ENCODE measurements around the gene HOXB1.
"Not testable (repeated sequence)": the region's sequence is repeated elsewhere in the genome, so short reads cannot be mapped to it uniquely, and the experiment has no call there.

Gene HOXB1

DNA sequence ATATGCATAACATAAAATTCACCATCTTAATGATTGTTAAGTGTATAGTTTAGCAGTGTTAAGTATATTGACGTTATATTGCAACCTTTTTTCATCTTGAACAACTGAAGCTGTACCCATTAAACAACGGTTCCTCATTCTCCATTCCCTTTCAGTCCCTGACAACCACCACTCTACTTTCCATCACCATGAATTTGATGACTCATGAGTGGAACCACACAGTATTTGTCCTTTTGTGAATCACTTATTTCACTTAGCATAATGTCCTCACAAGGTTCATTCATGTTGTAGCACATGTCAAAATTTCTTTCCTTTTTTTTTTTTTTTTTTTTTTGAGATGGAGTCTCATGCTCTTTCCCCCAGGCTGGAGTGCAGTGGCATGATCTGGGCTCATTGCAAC, 46.0 kb downstream of the HOXB1 start:
- ChIA-PET POLR2A (no interaction called here), CTCF (no interaction called here)
- no peak for DNase-seq (ENCODE audit: extremely low spot score)
- TF ChIP-seq ARNT (IDR thresholded peaks at IDR 0.05): no peak
- peak; percentile 59 for TF ChIP-seq ZNF384 (IDR thresholded peaks at IDR 0.05)

DNA sequence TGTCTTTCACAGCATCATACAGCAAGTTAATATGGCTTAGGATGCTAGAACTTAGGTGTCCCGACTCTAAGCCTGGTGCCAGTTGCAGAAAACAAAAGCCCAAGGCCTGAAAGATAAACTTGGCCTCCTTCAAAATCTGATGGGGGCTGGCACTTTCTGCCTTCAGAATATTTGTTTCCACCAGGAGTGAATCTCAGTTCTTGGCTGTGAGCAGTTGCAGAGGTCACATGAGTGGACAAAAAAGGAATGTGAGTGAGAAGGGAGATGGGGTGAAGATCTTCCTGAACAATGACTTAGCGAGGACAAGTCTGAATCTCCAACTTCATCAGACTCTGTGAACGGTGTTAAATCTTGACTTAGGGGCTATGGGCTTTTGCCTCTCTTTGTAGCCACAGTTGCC, 46.6 kb downstream of the HOXB1 start:
- ChIA-PET CTCF (no interaction called here), POLR2A (no interaction called here)
- TF ChIP-seq PKNOX1 (IDR thresholded peaks at IDR 0.05) (no peak), HDGF (IDR thresholded peaks at IDR 0.05; ENCODE audit: borderline replicate concordance) (no peak), CTBP1 (IDR thresholded peaks at IDR 0.05; ENCODE audit: borderline replicate concordance) (no peak), SUZ12 (IDR thresholded peaks at IDR 0.05) (no peak), LEF1 (IDR thresholded peaks at IDR 0.05; ENCODE audit: borderline replicate concordance) (no peak), ELF4 (IDR thresholded peaks at IDR 0.05) (no peak), FOXM1 (IDR thresholded peaks at IDR 0.05; ENCODE audit: borderline replicate concordance) (no peak), L3MBTL2 (conservative IDR thresholded peaks at IDR 0.05) (no peak), FOXA1 (IDR thresholded peaks at IDR 0.05) (no peak)
- no peak for DNase-seq (ENCODE audit: extremely low spot score)

DNA sequence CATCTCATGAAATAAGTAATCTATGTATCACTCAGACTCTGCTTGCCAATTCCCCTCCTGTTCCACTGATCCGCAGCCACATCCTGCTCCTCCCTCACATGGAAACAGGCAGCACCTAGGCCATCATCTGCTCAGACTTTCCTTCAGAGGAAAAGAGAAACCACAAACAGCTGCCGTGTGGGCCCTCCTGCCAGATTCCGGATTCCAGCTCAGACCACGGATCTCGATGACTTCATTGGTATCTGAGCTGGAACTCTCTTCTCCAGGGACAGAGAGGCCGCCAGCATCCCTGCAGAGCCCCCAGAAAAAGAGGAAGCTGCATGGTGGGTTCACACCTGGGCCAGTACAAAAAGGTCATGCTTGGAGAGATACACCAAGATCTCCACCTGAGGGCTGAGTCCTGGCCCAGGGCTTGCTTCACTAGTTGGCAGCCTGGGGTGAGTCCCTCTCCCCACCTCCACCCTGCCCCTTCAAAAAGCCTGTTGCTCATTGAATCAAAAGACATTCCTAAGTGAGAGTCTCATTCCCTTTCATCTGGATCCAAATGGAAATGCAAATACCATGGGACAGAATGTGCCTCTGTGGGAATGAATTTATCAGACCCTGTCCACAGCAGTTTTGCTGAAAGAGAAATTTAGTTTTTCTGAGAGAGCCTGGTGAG, 47.2 kb downstream of the HOXB1 start:
- CTCF ChIA-PET: interaction anchor here (1.1 kb wide), 1 partner anchor 79 kb away, joined by 3 read pairs; no protein-coding TSS in a partner anchor
- POLR2A ChIA-PET: no interaction called here
- no peak for DNase-seq (ENCODE audit: extremely low spot score)

GRCh38 chr17:48483004-48483403, 47.8 kb downstream of the HOXB1 start:
- ChIA-PET POLR2A (no interaction called here), CTCF (interaction anchor here (1.1 kb wide), 1 partner anchor 80 kb away, joined by 3 read pairs; no protein-coding TSS in a partner anchor)
- no peak for TF ChIP-seq FOXK2 (IDR thresholded peaks at IDR 0.05)
- TF ChIP-seq FOXM1 (IDR thresholded peaks at IDR 0.05; ENCODE audit: borderline replicate concordance): no peak
- no peak for TF ChIP-seq BHLHE40 (IDR thresholded peaks at IDR 0.05; ENCODE audit: borderline replicate concordance)
- TF ChIP-seq SP1 (IDR thresholded peaks at IDR 0.05): no peak
- TF ChIP-seq ELF4 (IDR thresholded peaks at IDR 0.05): no peak
- no peak for TF ChIP-seq L3MBTL2 (conservative IDR thresholded peaks at IDR 0.05)
- no peak for TF ChIP-seq LEF1 (IDR thresholded peaks at IDR 0.05; ENCODE audit: borderline replicate concordance)
- no peak for TF ChIP-seq NFRKB (IDR thresholded peaks at IDR 0.05)
- TF ChIP-seq FOXA1 (IDR thresholded peaks at IDR 0.05): no peak
- TF ChIP-seq HDGF (IDR thresholded peaks at IDR 0.05; ENCODE audit: borderline replicate concordance): no peak
- no peak for TF ChIP-seq TARDBP (IDR thresholded peaks at IDR 0.05)
- TF ChIP-seq CTBP1 (IDR thresholded peaks at IDR 0.05; ENCODE audit: borderline replicate concordance): no peak
- TF ChIP-seq SUZ12 (IDR thresholded peaks at IDR 0.05): no peak
- TF ChIP-seq ARNT (IDR thresholded peaks at IDR 0.05): no peak
- TF ChIP-seq PKNOX1 (IDR thresholded peaks at IDR 0.05): no peak
- no peak for TF ChIP-seq ZNF384 (IDR thresholded peaks at IDR 0.05)
- DNase-seq (ENCODE audit: extremely low spot score): no peak

More for the DNA sequence above, 47.2 kb downstream of the HOXB1 start:
- TF ChIP-seq TARDBP (IDR thresholded peaks at IDR 0.05) (no peak), ZNF384 (IDR thresholded peaks at IDR 0.05) (no peak), BHLHE40 (IDR thresholded peaks at IDR 0.05; ENCODE audit: borderline replicate concordance) (no peak), L3MBTL2 (conservative IDR thresholded peaks at IDR 0.05) (no peak), ARNT (IDR thresholded peaks at IDR 0.05) (no peak), FOXK2 (IDR thresholded peaks at IDR 0.05) (no peak), FOXM1 (IDR thresholded peaks at IDR 0.05; ENCODE audit: borderline replicate concordance) (no peak), ELF4 (IDR thresholded peaks at IDR 0.05) (no peak), HDGF (IDR thresholded peaks at IDR 0.05; ENCODE audit: borderline replicate concordance) (no peak), CTBP1 (IDR thresholded peaks at IDR 0.05; ENCODE audit: borderline replicate concordance) (no peak), SP1 (IDR thresholded peaks at IDR 0.05) (no peak), LEF1 (IDR thresholded peaks at IDR 0.05; ENCODE audit: borderline replicate concordance) (no peak), PKNOX1 (IDR thresholded peaks at IDR 0.05) (no peak), SUZ12 (IDR thresholded peaks at IDR 0.05) (no peak), NFRKB (IDR thresholded peaks at IDR 0.05) (no peak), FOXA1 (IDR thresholded peaks at IDR 0.05) (no peak)

DNA sequence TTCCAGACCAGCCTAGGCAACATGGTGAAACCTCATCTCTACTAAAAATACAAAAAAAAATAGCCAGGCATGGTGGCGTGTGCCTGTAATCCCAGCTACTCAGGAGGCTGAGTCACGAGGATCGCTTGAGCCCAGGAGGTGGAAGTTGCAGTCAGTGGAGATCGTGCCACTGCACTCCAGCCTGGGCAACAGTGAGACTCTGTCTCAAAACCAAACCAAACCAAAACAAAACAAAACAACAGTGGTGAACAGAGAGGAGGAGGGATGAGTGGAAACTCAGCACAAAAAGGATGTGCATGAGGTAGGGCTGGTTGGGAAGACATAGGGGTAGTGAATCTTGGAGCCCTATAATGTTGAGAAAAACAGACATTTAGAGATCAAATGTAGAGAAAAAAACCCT, 48.5 kb downstream of the HOXB1 start:
- POLR2A ChIA-PET; DNase-seq (ENCODE audit: extremely low spot score): not testable (repeated sequence)
- CTCF ChIA-PET: interaction anchor here (1.2 kb wide), 1 partner anchor 10 kb away, joined by 4 read pairs; no protein-coding TSS in a partner anchor

- TF ChIP-seq TARDBP (IDR thresholded peaks at IDR 0.05): no peak
- no peak for TF ChIP-seq FOXA1 (IDR thresholded peaks at IDR 0.05)
- no peak for TF ChIP-seq HDGF (IDR thresholded peaks at IDR 0.05; ENCODE audit: borderline replicate concordance)
- TF ChIP-seq ARNT (IDR thresholded peaks at IDR 0.05): no peak
- TF ChIP-seq SP1 (IDR thresholded peaks at IDR 0.05): no peak
- no peak for TF ChIP-seq BHLHE40 (IDR thresholded peaks at IDR 0.05; ENCODE audit: borderline replicate concordance)
- no peak for TF ChIP-seq FOXM1 (IDR thresholded peaks at IDR 0.05; ENCODE audit: borderline replicate concordance)
- TF ChIP-seq ELF4 (IDR thresholded peaks at IDR 0.05): no peak
- TF ChIP-seq L3MBTL2 (conservative IDR thresholded peaks at IDR 0.05): no peak
- no peak for TF ChIP-seq PKNOX1 (IDR thresholded peaks at IDR 0.05)
- TF ChIP-seq SUZ12 (IDR thresholded peaks at IDR 0.05): no peak
- no peak for TF ChIP-seq FOXK2 (IDR thresholded peaks at IDR 0.05)
- no peak for TF ChIP-seq NFRKB (IDR thresholded peaks at IDR 0.05)
- no peak for DNase-seq (ENCODE audit: extremely low spot score)
- POLR2A ChIA-PET: no interaction called here
- CTCF ChIA-PET: no interaction called here
Observed at GRCh38 chr17:48479014-48479402, 51.8 kb downstream of the HOXB1 start.

Measured in HEK293T (cell line).